Measurements from ENCODE around the gene AFF3. TPM values are rescaled to one million over a fixed set of nuclear protein-coding genes. Genes with fewer than 3 reads are reported as not detected.

AFF3 gene
- total and polyA plus RNA-seq, 2 experiments from 2014 or later, result 12.0 to 12.8 TPM

GRCh38 chr2:100036026-100036425 lies 106.4 kb downstream of the AFF3 start:
- H3K4me3 ChIP-seq, result no peak overlapping the region
- H3K27me3 ChIP-seq, result no peaks in the 10 kb centered on the region
- TF ChIP-seq CTCF (IDR thresholded peaks at IDR 0.05; ENCODE audit: low read depth, low read length), result no peak
- no peak for DNase-seq (ENCODE audit: low read depth in 1 of 2, low spot score in 1 of 2)
- H3K36me3 ChIP-seq, result no peaks in the 10 kb centered on the region
- H3K9me3 ChIP-seq (ENCODE audit: low read depth), result no peaks in the 10 kb centered on the region
- no peaks in the 10 kb centered on the region for H3K4me1 ChIP-seq (ENCODE audit: low read depth)
- no peak overlapping the region for H3K27ac ChIP-seq

- TF ChIP-seq CTCF (IDR thresholded peaks at IDR 0.05; ENCODE audit: low read depth, low read length), result no peak
- H3K9me3 ChIP-seq (ENCODE audit: low read depth), result no peaks in the 10 kb centered on the region
- H3K27ac ChIP-seq, result no peak overlapping the region
- H3K27me3 ChIP-seq, result no peaks in the 10 kb centered on the region
- no peaks in the 10 kb centered on the region for H3K36me3 ChIP-seq
- no peak for DNase-seq (ENCODE audit: low read depth in 1 of 2, low spot score in 1 of 2)
- no peaks in the 10 kb centered on the region for H3K4me1 ChIP-seq (ENCODE audit: low read depth)
- no peak overlapping the region for H3K4me3 ChIP-seq
Measured at GRCh38 chr2:100034431-100034830, 108.0 kb downstream of the AFF3 start.

GRCh38 chr2:100033976-100034375 lies 108.4 kb downstream of the AFF3 start:
- Histone ChIP-seq H3K27me3 (no peaks in the 10 kb centered on the region), H3K4me1 (ENCODE audit: low read depth) (no peaks in the 10 kb centered on the region), H3K27ac (no peak overlapping the region), H3K4me3 (no peak overlapping the region), H3K36me3 (no peaks in the 10 kb centered on the region), H3K9me3 (ENCODE audit: low read depth) (no peaks in the 10 kb centered on the region)
- no peak for TF ChIP-seq CTCF (IDR thresholded peaks at IDR 0.05; ENCODE audit: low read depth, low read length)
- no peak for DNase-seq (ENCODE audit: low read depth in 1 of 2, low spot score in 1 of 2)

GRCh38 chr2:100031604-100032003 lies 110.8 kb downstream of the AFF3 start:
- DNase-seq (ENCODE audit: low read depth in 1 of 2, low spot score in 1 of 2), result no peak
- H3K4me1 ChIP-seq (ENCODE audit: low read depth), result no peaks in the 10 kb centered on the region
- H3K27me3 ChIP-seq, result no peaks in the 10 kb centered on the region
- no peak overlapping the region for H3K4me3 ChIP-seq
- no peak for TF ChIP-seq CTCF (IDR thresholded peaks at IDR 0.05; ENCODE audit: low read depth, low read length)
- H3K36me3 ChIP-seq, result no peaks in the 10 kb centered on the region
- no peaks in the 10 kb centered on the region for H3K9me3 ChIP-seq (ENCODE audit: low read depth)
- H3K27ac ChIP-seq, result no peak overlapping the region

- no peaks in the 10 kb centered on the region for H3K36me3 ChIP-seq
- H3K4me3 ChIP-seq, result no peak overlapping the region
- DNase-seq (ENCODE audit: low read depth in 1 of 2, low spot score in 1 of 2), result no peak
- H3K27ac ChIP-seq, result no peak overlapping the region
- H3K9me3 ChIP-seq (ENCODE audit: low read depth), result no peaks in the 10 kb centered on the region
- no peaks in the 10 kb centered on the region for H3K27me3 ChIP-seq
- no peak for TF ChIP-seq CTCF (IDR thresholded peaks at IDR 0.05; ENCODE audit: low read depth, low read length)
- H3K4me1 ChIP-seq (ENCODE audit: low read depth), result no peaks in the 10 kb centered on the region
Measured at GRCh38 chr2:100029460-100029859, 112.9 kb downstream of the AFF3 start.

- no peak overlapping the region for H3K4me3 ChIP-seq
- no peak for TF ChIP-seq CTCF (IDR thresholded peaks at IDR 0.05; ENCODE audit: low read depth, low read length)
- H3K36me3 ChIP-seq, result no peaks in the 10 kb centered on the region
- no peaks in the 10 kb centered on the region for H3K9me3 ChIP-seq (ENCODE audit: low read depth)
- no peak for DNase-seq (ENCODE audit: low read depth in 1 of 2, low spot score in 1 of 2)
- no peaks in the 10 kb centered on the region for H3K27me3 ChIP-seq
- peaks cover 5% of the 10 kb centered on the region for H3K4me1 ChIP-seq (ENCODE audit: low read depth)
- H3K27ac ChIP-seq, result no peak overlapping the region
Measured at GRCh38 chr2:100021791-100022340, 120.5 kb downstream of the AFF3 start.

All from cardiac muscle cell (in vitro differentiated cells and primary cell).